ENCODE results near the gene APOBEC3B. TPM values are rescaled to one million over a fixed set of nuclear protein-coding genes. Genes with fewer than 3 reads are reported as not detected.
A peak's percentile ranks its signal among the peaks of the same experiment; 100 is the strongest.
"Not testable (repeated sequence)": the region's sequence is repeated elsewhere in the genome, so short reads cannot be mapped to it uniquely, and the experiment has no call there.

APOBEC3B gene
- total RNA-seq, 2 experiments from 2014 or later = 12.1 to 13.3 TPM

GRCh38 chr22:38952281-38952993 lies 29.7 kb upstream of the APOBEC3B start:
- H3K4me3 Mint-ChIP-seq = no peak overlapping the region
- POLR2A ChIA-PET = interaction anchor here (0.8 kb wide), 1 partner anchor 21 kb away, joined by 3 read pairs; no protein-coding TSS in a partner anchor
- H3K36me3 Mint-ChIP-seq (ENCODE audit: low read depth) = no peaks in the 10 kb centered on the region
- H3K4me1 Mint-ChIP-seq (ENCODE audit: low read depth) = peaks cover 37% of the 10 kb centered on the region
- H3K9me3 Mint-ChIP-seq (ENCODE audit: insufficient read depth) = no peaks in the 10 kb centered on the region
- CTCF ChIA-PET = interaction anchor here (1.0 to 6.2 kb wide), 4 partner anchors 10 to 82 kb away, joined by 3 to 28 read pairs (median 6); no protein-coding TSS in a partner anchor
- peak overlapping the region; percentile 32 for H3K27ac Mint-ChIP-seq
- no peak for ATAC-seq
- no peaks in the 10 kb centered on the region for H3K27me3 Mint-ChIP-seq (ENCODE audit: low read depth)
- DNase-seq = no peak

- Mint-ChIP-seq H3K4me1 (ENCODE audit: low read depth) (peaks cover 37% of the 10 kb centered on the region), H3K4me3 (no peak overlapping the region), H3K27ac (no peak overlapping the region), H3K9me3 (ENCODE audit: insufficient read depth) (no peaks in the 10 kb centered on the region), H3K27me3 (ENCODE audit: low read depth) (no peaks in the 10 kb centered on the region), H3K36me3 (ENCODE audit: low read depth) (no peaks in the 10 kb centered on the region)
- ChIA-PET POLR2A (no interaction called here), CTCF (interaction anchor here (1.1 to 6.2 kb wide), 4 partner anchors 10 to 83 kb away, joined by 5 to 28 read pairs (median 7); no protein-coding TSS in a partner anchor)
- no peak for DNase-seq
- no peak for ATAC-seq
Measured at GRCh38 chr22:38953091-38953490, 29.1 kb upstream of the APOBEC3B start.

- H3K4me3 Mint-ChIP-seq = peak overlapping the region; percentile 22
- ChIA-PET CTCF (interaction anchor here (1.0 to 6.2 kb wide), 5 partner anchors 11 to 164 kb away, joined by 3 to 28 read pairs (median 6); no protein-coding TSS in a partner anchor), POLR2A (interaction anchor here (0.6 to 1.5 kb wide), 4 partner anchors 80 to 1711 kb away, joined by 3 read pairs; partner anchors contain the start of gene CBX6)
- DNase-seq = peak; percentile 70
- ATAC-seq = peak; percentile 85
- no peaks in the 10 kb centered on the region for H3K36me3 Mint-ChIP-seq (ENCODE audit: low read depth)
- H3K4me1 Mint-ChIP-seq (ENCODE audit: low read depth) = peaks cover 37% of the 10 kb centered on the region
- peaks cover 2% of the 10 kb centered on the region for H3K27me3 Mint-ChIP-seq (ENCODE audit: low read depth)
- H3K9me3 Mint-ChIP-seq (ENCODE audit: insufficient read depth) = no peaks in the 10 kb centered on the region
- peak overlapping the region; percentile 85 for H3K27ac Mint-ChIP-seq
Measured at GRCh38 chr22:38953577-38954413, 28.4 kb upstream of the APOBEC3B start.

GRCh38 chr22:38954414-38955043 lies 27.6 kb upstream of the APOBEC3B start:
- POLR2A ChIA-PET = interaction anchor here (0.6 to 1.5 kb wide), 3 partner anchors 81 to 1710 kb away, joined by 3 read pairs; partner anchors contain the start of gene CBX6
- CTCF ChIA-PET = interaction anchor here (1.0 to 6.2 kb wide), 4 partner anchors 19 to 164 kb away, joined by 3 to 28 read pairs (median 8); no protein-coding TSS in a partner anchor
- DNase-seq = no peak
- H3K4me3 Mint-ChIP-seq = no peak overlapping the region
- H3K36me3 Mint-ChIP-seq (ENCODE audit: low read depth) = no peaks in the 10 kb centered on the region
- peaks cover 44% of the 10 kb centered on the region for H3K4me1 Mint-ChIP-seq (ENCODE audit: low read depth)
- H3K9me3 Mint-ChIP-seq (ENCODE audit: insufficient read depth) = no peaks in the 10 kb centered on the region
- no peak for ATAC-seq
- H3K27me3 Mint-ChIP-seq (ENCODE audit: low read depth) = peaks cover 3% of the 10 kb centered on the region
- peak overlapping the region; percentile 85 for H3K27ac Mint-ChIP-seq

- no peaks in the 10 kb centered on the region for H3K36me3 Mint-ChIP-seq (ENCODE audit: low read depth)
- no peaks in the 10 kb centered on the region for H3K9me3 Mint-ChIP-seq (ENCODE audit: insufficient read depth)
- H3K4me1 Mint-ChIP-seq (ENCODE audit: low read depth) = peaks cover 48% of the 10 kb centered on the region
- no peak overlapping the region for H3K4me3 Mint-ChIP-seq
- ChIA-PET CTCF (interaction anchor here (6.2 kb wide), 1 partner anchor 85 kb away, joined by 28 read pairs; no protein-coding TSS in a partner anchor), POLR2A (no interaction called here)
- peaks cover 3% of the 10 kb centered on the region for H3K27me3 Mint-ChIP-seq (ENCODE audit: low read depth)
- ATAC-seq (no peak), DNase-seq (no peak)
- peak overlapping the region; percentile 85 for H3K27ac Mint-ChIP-seq
Measured at GRCh38 chr22:38955250-38955905, 26.8 kb upstream of the APOBEC3B start.

GRCh38 chr22:38955926-38956325 lies 26.2 kb upstream of the APOBEC3B start:
- Mint-ChIP-seq H3K9me3 (ENCODE audit: insufficient read depth) (no peaks in the 10 kb centered on the region), H3K36me3 (ENCODE audit: low read depth) (no peaks in the 10 kb centered on the region), H3K4me3 (no peak overlapping the region), H3K4me1 (ENCODE audit: low read depth) (peaks cover 48% of the 10 kb centered on the region), H3K27ac (peak overlapping the region; percentile 35), H3K27me3 (ENCODE audit: low read depth) (peaks cover 3% of the 10 kb centered on the region)
- ATAC-seq (no peak), DNase-seq (no peak)
- ChIA-PET CTCF (interaction anchor here (6.2 kb wide), 1 partner anchor 86 kb away, joined by 28 read pairs; no protein-coding TSS in a partner anchor), POLR2A (no interaction called here)

GRCh38 chr22:38956551-38956950 lies 25.6 kb upstream of the APOBEC3B start:
- H3K27ac Mint-ChIP-seq = no peak overlapping the region
- POLR2A ChIA-PET = interaction anchor here (0.6 kb wide), 1 partner anchor 433 kb away, joined by 3 read pairs; no protein-coding TSS in a partner anchor

GRCh38 chr22:38957046-38957770 lies 24.9 kb upstream of the APOBEC3B start, which contains the start of gene APOBEC3A:
APOBEC3A (plus strand) TSS chr22:38957609; CDS start chr22:38957692, 83 bp downstream.
- ATAC-seq (no peak), DNase-seq (no peak)
- ChIA-PET POLR2A (no interaction called here), CTCF (interaction anchor here (1.0 to 6.2 kb wide), 2 partner anchors 46 to 87 kb away, joined by 4 to 28 read pairs; no protein-coding TSS in a partner anchor)
- peaks cover 47% of the 10 kb centered on the region for H3K4me1 Mint-ChIP-seq (ENCODE audit: low read depth)
- peaks cover 3% of the 10 kb centered on the region for H3K27me3 Mint-ChIP-seq (ENCODE audit: low read depth)
- H3K4me3 Mint-ChIP-seq = no peak within 1 kb of the TSS
- no peaks in the 10 kb centered on the region for H3K36me3 Mint-ChIP-seq (ENCODE audit: low read depth)
- no peak within 1 kb of the TSS for H3K27ac Mint-ChIP-seq
- no peaks in the 10 kb centered on the region for H3K9me3 Mint-ChIP-seq (ENCODE audit: insufficient read depth)

More at GRCh38 chr22:38956551-38956950, 25.6 kb upstream of the APOBEC3B start:
- ATAC-seq = no peak
- H3K9me3 Mint-ChIP-seq (ENCODE audit: insufficient read depth) = no peaks in the 10 kb centered on the region
- no peak for DNase-seq
- peaks cover 48% of the 10 kb centered on the region for H3K4me1 Mint-ChIP-seq (ENCODE audit: low read depth)
- H3K36me3 Mint-ChIP-seq (ENCODE audit: low read depth) = no peaks in the 10 kb centered on the region
- H3K27me3 Mint-ChIP-seq (ENCODE audit: low read depth) = peaks cover 3% of the 10 kb centered on the region
- no peak overlapping the region for H3K4me3 Mint-ChIP-seq
- CTCF ChIA-PET = interaction anchor here (1.0 to 6.2 kb wide), 2 partner anchors 47 to 87 kb away, joined by 4 to 28 read pairs; no protein-coding TSS in a partner anchor

GRCh38 chr22:38957808-38958650 lies 24.1 kb upstream of the APOBEC3B start:
- H3K27me3 Mint-ChIP-seq (ENCODE audit: low read depth) = peaks cover 3% of the 10 kb centered on the region
- POLR2A ChIA-PET = no interaction called here
- CTCF ChIA-PET = no interaction called here
- no peaks in the 10 kb centered on the region for H3K9me3 Mint-ChIP-seq (ENCODE audit: insufficient read depth)
- no peaks in the 10 kb centered on the region for H3K36me3 Mint-ChIP-seq (ENCODE audit: low read depth)
- no peak overlapping the region for H3K4me3 Mint-ChIP-seq
- DNase-seq = no peak
- H3K4me1 Mint-ChIP-seq (ENCODE audit: low read depth) = peaks cover 39% of the 10 kb centered on the region
- no peak overlapping the region for H3K27ac Mint-ChIP-seq
- no peak for ATAC-seq

- CTCF ChIA-PET; H3K36me3 Mint-ChIP-seq (ENCODE audit: low read depth); POLR2A ChIA-PET: not testable (repeated sequence)
Measured at GRCh38 chr22:38958651-38958943, 23.6 kb upstream of the APOBEC3B start.

More at GRCh38 chr22:38958651-38958943, 23.6 kb upstream of the APOBEC3B start:
- not testable (repeated sequence) for DNase-seq; H3K4me3 Mint-ChIP-seq; H3K27ac Mint-ChIP-seq; ATAC-seq; H3K9me3 Mint-ChIP-seq (ENCODE audit: insufficient read depth); H3K27me3 Mint-ChIP-seq (ENCODE audit: low read depth)
- H3K4me1 Mint-ChIP-seq (ENCODE audit: low read depth) = peaks cover 36% of the 10 kb centered on the region
